Measurements from ENCODE around the gene GSE1. TPM values are rescaled to one million over a fixed set of nuclear protein-coding genes. Genes with fewer than 3 reads are reported as not detected.

GSE1 gene
- total and polyA plus RNA-seq, 2 experiments from 2014 or later, result 32.4 to 135 TPM

- no peak for TF ChIP-seq ZNF462 (CRISPR knock-in tag; IDR thresholded peaks at IDR 0.05)
- TF ChIP-seq ZNF331 (CRISPR knock-in tag; IDR thresholded peaks at IDR 0.05; ENCODE audit: low read depth), result no peak
- no peak for TF ChIP-seq NANOG (IDR thresholded peaks at IDR 0.05; ENCODE audit: borderline replicate concordance)
Measured at GRCh38 chr16:85639529-85640253, 26.6 kb downstream of the GSE1 start (continued).

GRCh38 chr16:85640254-85640558 is 27.1 kb downstream of the GSE1 start:
- ATAC-seq, result no peak
- H3K36me3 ChIP-seq (ENCODE audit: insufficient read depth), result no peaks in the 10 kb centered on the region
- Mint-ChIP-seq H3K27me3 (ENCODE audit: insufficient read depth, low read depth, poor library complexity) (peaks cover 8% of the 10 kb centered on the region), H3K27ac (no peak overlapping the region), H3K4me3 (no peak overlapping the region), H3K9me3 (no peaks in the 10 kb centered on the region), H3K36me3 (ENCODE audit: low read depth) (peaks cover 3% of the 10 kb centered on the region), H3K4me1 (peaks cover 9% of the 10 kb centered on the region)
- H3K4me2 ChIP-seq, result no peak overlapping the region
- H4K20me1 ChIP-seq (replicated peaks; ENCODE audit: insufficient read depth), result peaks cover 28% of the 10 kb centered on the region
- H3K27ac ChIP-seq (ENCODE audit: low read depth), result no peak overlapping the region
- H3K27me3 ChIP-seq (ENCODE audit: insufficient read depth), result no peaks in the 10 kb centered on the region
- H3K9me2 ChIP-seq (ENCODE audit: insufficient read depth), result no peaks in the 10 kb centered on the region
- H2AFZ ChIP-seq, result no peak overlapping the region
- TF ChIP-seq ZNF331 (CRISPR knock-in tag; IDR thresholded peaks at IDR 0.05; ENCODE audit: low read depth) (no peak), JUNB (IDR thresholded peaks at IDR 0.05; ENCODE audit: unreplicated experiment) (no peak), EZH2 (IDR thresholded peaks at IDR 0.05; ENCODE audit: low read depth, unreplicated experiment) (no peak)
- TF ChIP-seq, protein P1, sequence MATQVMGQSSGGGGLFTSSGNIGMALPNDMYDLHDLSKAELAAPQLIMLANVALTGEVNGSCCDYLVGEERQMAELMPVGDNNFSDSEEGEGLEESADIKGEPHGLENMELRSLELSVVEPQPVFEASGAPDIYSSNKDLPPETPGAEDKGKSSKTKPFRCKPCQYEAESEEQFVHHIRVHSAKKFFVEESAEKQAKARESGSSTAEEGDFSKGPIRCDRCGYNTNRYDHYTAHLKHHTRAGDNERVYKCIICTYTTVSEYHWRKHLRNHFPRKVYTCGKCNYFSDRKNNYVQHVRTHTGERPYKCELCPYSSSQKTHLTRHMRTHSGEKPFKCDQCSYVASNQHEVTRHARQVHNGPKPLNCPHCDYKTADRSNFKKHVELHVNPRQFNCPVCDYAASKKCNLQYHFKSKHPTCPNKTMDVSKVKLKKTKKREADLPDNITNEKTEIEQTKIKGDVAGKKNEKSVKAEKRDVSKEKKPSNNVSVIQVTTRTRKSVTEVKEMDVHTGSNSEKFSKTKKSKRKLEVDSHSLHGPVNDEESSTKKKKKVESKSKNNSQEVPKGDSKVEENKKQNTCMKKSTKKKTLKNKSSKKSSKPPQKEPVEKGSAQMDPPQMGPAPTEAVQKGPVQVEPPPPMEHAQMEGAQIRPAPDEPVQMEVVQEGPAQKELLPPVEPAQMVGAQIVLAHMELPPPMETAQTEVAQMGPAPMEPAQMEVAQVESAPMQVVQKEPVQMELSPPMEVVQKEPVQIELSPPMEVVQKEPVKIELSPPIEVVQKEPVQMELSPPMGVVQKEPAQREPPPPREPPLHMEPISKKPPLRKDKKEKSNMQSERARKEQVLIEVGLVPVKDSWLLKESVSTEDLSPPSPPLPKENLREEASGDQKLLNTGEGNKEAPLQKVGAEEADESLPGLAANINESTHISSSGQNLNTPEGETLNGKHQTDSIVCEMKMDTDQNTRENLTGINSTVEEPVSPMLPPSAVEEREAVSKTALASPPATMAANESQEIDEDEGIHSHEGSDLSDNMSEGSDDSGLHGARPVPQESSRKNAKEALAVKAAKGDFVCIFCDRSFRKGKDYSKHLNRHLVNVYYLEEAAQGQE (IDR thresholded peaks at IDR 0.05; ENCODE audit: unreplicated experiment), result no peak
- no peak overlapping the region for H3K4me3 ChIP-seq
- DNase-seq (ENCODE audit: low spot score), result no peak
- H3K79me2 ChIP-seq (replicated peaks; ENCODE audit: insufficient read depth), result peaks cover 96% of the 10 kb centered on the region
- H3K4me1 ChIP-seq (ENCODE audit: insufficient read depth), result 0 out of 2 replicates have a peak, but pooled peaks cover 4% of the 10 kb centered on the region
- H3F3A ChIP-seq (replicated peaks; ENCODE audit: low read depth), result no peaks in the 10 kb centered on the region
